ENCODE measurements around the gene TACC2.

TACC2 gene

DNA sequence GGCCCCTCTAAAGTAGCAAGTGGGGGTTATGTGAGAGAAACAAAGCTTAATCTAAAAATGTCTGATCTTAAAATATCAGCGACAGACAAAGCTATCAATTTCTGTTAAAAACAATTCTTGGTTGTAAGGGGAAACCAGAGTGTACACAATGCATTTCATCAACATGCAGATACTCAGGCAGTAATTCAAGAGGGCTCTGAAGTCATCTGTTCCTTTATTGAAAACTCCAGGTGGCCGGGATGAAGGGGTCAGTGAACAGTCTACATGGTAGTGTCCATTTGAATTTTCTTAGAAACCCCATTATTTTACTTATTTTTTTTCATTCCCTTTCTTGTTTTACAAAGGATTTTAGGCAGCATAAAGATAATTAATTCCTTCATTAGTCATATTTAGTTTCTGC lies 245.5 kb downstream of the TACC2 start:
- no peak for DNase-seq

DNA sequence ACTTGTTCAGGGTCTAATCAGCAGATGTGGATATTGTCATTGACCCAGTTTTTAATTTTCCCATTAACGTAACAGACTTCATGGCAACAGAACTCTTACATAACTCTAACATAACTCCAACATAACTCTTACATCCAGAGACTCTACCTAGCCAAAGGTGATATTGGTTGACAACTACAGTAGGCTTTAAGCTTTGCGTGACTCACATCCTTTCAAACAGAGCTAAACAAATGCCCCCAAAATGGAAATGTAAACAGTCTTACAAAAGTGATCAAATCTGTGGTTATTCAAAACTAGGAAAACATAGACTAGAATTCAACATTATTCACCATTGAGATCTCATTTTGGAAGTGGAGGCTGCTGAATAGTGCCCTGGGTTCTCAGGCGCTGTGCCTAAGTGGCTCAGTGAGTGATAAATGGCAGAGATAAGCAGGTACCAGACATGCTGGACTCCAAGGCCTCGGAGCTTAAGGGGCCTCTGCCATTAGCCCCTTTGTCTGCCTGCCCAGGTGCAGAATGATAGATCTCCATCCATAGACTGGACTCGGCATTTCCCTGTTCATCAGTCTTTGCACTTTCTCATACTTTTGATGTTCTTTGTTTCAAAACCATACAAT lies 247.8 kb downstream of the TACC2 start:
- peak; percentile 2 for DNase-seq

DNA sequence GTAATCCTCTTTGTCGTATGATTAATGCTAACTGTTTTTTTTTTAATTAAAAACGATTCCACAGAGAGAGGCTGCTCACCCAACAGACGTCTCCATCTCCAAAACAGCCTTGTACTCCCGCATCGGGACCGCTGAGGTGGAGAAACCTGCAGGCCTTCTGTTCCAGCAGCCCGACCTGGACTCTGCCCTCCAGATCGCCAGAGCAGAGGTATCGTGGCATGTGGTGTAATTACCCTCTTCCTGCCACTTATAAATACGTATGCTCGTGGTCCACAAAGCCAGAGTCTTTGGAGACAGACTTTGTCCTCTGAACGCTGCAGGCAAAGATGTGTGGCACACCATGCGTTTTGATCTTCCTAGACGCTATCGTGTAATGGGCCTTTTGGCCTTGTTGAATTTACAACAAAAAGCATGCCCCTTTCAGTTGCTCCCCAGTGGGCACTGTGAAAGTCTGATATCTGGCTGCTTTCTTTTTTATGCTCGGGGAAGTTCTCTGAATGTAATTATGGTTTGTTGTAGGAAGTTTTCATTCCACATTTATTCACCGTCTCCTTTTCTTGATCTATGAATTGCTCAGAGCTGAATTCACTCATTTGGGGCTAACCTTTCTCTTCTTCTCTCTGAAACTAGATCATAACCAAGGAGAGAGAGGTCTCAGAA lies 248.5 kb downstream of the TACC2 start:
- DNase-seq = no peak

- DNase-seq = no peak
Measured at GRCh38 chr10:122239578-122240257, 250.8 kb downstream of the TACC2 start.

DNA sequence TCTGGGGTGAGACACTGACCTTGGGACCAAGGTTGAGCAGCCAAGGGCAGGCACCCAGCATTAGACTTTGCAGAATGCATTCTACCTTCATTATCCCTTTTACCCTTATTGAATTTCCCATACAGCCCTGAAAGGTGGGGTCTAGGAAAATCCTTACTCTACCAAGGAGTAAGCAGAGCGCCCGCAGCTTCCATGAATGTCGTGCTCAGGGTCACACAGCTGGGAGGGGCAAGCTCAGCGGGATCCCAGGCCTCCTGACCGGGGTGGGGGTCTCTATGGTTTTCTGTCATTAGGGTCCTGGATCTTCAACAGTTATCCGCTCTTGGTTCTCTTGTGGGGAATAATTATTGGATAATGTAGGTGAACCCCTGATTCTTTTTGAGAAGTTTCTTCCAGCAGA lies 251.4 kb downstream of the TACC2 start:
- DNase-seq = no peak

GRCh38 chr10:122241836-122242235 lies 252.9 kb downstream of the TACC2 start:
- DNase-seq = no peak

DNA sequence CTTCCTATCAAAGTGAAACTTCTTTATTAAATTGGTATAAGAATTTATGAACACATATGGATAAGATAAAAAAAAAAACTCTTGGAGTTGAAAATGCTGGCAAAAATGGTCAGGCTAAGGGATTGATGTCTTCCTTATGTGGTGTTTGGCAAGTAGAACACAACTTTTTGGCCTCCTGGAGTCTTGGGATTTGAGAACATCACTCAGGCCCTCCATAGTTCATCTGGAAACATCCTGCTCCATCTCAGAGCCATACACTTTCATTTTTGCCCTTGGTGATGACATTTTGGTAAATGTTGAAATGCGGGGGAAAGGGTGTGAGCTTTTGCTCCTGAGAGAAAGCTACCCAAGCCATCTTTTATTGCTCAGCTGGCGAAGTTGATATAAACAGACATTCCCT lies 254.6 kb downstream of the TACC2 start:
- DNase-seq = no peak

DNA sequence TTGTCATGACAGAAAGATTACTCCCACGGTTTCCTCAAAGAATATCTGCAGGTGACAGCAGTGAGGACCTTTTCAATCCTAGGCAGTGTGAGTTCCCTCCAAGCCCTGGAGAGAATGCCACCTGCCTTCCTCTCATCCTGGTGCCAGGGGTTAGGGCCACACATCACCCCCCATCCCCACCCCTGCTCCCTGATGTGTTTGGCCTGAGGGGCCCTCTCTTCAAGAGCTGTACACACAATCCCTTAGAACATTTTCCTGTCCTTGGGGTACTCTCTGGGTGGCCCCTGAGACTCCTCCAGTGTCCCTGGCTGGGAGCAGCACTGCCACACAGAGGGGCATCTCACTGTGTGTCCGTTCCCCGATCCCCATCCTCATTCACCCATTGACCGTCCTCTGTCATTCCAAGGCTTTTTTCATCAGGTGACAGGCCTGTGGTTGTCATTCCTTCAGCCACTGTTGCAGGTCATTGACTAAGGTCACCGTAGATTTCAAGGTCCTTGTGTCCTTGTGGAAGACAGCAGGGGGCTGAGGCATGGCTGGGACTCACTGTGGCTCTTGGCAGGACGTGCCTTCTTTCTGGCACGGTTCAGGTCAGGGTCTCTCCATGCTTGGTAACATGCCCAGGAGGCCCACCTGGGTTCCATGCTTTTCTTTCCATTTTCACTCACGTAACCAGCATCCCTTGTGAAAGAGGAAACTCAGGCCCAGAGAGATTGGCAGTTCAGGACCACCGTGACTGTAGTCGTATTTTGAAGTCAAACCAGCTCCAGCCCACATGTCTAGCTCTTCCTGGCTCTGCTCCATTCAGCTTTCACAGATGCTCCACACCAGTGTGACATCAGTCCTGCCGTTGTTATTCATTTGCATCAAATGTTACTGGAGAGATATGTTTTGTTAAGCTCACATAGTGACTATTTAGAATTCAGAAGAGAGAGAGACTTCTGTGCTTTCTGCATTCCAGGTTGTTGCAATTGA lies 255.3 kb downstream of the TACC2 start:
- no peak for DNase-seq

GRCh38 chr10:122245136-122245535 lies 256.2 kb downstream of the TACC2 start:
- DNase-seq = no peak

DNA sequence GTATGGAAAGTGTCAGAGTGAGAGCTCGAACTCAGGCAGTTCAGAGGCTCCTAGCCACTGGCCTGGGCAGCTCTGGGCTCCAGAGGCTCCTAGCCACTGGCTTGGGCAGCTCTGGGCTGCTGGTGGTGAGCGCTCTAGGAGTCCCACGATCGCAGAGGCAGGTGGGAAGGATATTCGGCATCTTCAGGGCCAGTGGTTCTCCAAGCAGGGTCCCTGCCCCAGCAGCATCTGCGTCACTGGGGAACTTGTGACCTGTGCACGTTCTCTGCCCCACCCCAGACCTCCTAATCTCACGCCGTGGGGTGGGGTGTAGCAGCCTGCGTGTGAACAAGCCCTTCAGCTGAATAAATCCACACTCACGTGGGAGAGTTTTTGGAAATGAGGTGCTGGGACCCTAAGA lies 256.9 kb downstream of the TACC2 start:
- no peak for DNase-seq

- DNase-seq = no peak
Measured at GRCh38 chr10:122246830-122247520, 258.0 kb downstream of the TACC2 start.

DNA sequence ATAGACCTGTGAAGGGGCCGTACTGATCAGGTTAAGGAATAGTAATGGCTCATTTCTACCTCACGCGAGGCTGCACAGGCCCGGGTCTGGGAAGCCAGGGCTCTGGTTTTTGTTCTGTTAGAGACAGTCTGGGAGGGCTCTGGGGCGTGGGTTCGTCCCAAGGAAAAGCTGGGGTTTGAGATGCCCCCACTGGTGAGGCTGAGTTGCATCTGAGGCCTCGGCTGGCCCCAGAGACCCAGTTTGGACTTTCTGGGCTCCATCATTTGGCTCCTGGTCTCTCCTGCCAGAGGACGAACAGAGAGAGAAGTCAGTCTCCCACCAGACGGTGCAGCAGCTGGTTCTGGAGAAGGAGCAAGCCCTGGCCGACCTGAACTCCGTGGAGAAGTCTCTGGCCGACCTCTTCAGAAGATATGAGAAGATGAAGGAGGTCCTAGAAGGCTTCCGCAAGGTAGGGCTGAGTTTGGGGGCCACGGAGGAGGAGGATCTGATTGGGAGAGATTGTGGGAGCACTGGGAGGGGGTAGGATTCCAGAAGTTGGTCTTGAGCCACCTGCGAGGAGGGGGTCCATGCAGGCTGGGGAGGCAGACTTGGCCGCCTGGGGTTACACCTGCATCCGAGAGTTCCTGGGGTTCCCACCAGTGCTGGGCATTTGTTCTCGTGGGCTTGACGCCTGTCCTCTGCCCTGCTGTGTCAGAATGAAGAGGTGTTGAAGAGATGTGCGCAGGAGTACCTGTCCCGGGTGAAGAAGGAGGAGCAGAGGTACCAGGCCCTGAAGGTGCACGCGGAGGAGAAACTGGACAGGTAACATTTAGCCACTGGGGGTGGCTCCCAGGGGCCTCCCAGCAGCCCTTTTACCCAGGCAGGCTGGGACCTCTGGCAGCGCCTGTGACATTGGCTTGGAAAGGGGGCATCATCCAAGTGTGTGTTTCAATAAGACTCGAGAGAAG lies 259.7 kb downstream of the TACC2 start:
- DNase-seq = no peak

DNA sequence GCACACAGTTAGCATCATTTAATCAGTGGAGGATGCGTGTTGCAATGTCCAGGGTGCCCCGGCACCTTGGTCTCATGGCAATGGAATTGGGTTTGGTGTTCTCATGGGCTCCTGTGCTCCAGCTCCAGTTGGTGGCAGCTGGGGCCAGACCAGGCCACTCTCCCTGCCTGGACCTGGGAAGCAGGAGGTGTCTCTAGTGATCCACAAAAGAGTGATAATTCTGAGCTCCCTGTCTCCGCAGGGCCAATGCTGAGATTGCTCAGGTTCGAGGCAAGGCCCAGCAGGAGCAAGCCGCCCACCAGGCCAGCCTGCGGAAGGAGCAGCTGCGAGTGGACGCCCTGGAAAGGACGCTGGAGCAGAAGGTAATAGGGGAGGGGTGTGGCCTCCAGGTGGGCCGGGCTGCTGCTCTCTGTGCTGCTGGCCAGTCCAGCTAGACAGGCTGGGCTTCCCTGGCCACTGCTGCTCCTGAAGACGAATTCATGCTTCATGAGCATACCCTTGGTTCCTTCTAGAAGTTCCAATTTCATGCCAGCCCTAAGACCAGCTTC lies 260.4 kb downstream of the TACC2 start:
- DNase-seq = no peak

DNA sequence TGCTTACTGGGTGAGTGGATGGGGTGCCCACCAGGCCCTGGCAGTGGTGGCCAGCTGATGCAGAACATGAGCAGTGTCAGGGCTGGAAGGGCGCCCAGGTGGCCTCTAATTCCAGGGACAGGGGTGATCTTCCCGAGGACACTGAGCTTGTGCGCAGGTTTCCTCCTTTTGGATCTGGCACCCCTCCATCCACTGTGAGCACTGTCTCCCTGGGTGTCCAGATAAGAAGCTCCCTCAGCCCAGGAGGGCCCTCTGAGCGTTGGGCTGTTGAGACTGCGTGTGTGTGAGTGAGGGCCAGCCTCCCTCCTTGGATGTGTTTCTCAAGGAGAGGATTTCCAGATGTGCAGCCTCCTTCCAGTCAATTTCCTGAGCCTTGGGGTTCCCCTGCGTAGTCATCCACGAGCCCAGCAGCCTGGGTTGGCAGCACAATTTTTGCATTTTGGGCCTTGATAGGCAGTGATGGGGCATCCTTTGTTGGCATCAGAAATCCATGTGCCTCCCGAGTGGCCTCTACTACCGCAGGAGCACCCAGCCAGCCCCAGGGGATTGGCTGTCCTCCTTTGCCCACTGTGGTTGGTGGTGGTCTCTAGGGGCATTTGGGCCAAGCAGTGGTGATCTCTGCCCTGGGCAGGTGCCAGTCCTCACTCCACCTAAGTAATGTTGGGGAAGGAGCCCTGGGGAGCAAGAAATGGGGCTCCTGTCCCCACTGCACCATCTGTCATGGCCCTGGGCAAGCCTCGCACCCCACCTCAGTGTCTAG lies 261.2 kb downstream of the TACC2 start:
- no peak for DNase-seq

DNA sequence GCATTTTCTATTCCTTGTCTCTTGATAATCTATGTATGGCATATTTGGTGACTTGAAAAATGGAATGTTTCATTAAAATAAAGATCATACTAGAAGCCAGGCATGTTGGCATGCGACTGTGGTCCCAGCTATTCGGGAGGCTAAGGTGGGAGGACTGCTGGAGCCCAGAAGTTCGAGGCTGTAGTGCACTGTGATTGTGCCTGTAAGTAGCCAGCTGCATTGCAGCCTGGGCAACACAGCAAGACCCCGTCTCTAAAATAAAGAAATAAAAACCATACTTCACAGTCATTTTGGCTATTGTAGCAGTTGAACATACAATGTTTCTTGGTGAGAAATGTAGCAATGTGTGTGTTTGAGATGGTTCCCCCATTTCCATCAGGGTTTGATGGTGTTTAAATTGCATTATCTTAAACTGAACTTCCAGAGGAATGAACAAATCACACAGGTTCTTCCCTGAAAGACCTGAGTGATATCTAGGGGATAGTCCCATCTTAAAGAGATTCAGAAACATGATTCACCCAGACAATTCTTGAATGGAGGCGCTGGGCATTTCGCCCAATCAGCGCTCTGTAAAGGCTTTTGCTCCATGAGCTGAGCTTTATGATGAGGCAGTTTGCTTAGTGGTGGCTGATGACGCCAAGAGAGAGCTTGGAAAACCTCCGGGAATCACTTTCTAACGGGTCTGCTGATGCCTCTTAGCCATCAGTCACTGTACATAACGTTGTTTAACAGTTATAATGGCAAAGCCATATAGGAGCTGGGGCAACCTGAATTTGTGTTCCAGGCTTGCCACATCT lies 262.7 kb downstream of the TACC2 start:
- no peak for DNase-seq

GRCh38 chr10:122252805-122253204 lies 263.8 kb downstream of the TACC2 start:
- no peak for DNase-seq

DNA sequence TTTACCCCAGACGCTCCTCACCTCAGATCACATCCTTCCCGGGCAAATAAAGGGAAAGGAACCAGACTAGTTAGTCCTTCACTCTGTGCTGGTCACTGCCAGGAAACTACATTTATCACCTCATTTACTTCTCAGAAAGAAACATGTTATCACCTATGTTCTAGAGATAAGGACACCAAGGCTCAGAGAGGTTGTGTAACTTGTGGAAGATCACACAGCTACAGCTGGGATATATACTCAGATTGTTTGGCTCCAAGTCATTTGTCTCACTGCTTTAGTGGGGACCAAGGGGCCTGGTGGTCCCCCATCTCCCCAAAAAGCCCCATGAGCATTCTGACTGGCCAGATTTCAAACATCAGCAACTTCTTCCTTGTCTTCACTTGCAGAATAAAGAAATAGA lies 264.6 kb downstream of the TACC2 start:
- DNase-seq = no peak

DNA sequence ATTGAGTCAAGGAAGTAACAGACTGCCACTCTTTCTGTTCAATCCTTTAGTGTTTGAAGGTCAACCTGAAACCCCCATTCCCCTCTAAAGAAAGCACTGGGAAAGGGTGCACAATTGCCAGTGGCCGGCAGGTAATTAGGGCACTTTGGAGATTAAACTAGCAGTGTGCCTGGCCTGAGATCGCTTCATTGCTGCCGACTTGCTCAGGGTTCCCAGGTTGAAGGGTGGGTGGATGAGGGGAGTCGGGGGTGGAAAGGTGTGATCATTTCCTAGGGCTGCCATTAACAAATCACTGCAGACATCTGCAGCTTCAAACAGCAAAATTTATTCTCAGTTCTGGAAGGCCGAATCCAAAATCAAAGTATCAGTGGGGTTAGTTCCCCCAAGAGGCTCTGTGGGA lies 265.9 kb downstream of the TACC2 start:
- DNase-seq = no peak

- no peak for DNase-seq
Measured at GRCh38 chr10:122255509-122256301, 266.7 kb downstream of the TACC2 start.
